HG03025 (cell line): ENCODE results near the gene PXMP4.
"Not testable (repeated sequence)": the region's sequence is repeated elsewhere in the genome, so short reads cannot be mapped to it uniquely, and the experiment has no call there.

Source experiments
- ATAC-seq: cut with Tn5 transposase; IDR thresholded peaks from one replicate; pipeline ENCODE4 v1.9.1; 2021; ENCODE audit warnings: mild to moderate bottlenecking, moderate library complexity; ENCODE audit not compliant: unreplicated experiment, low FRiP score

Gene PXMP4

GRCh38 chr20:33704197-33704924 lies 15.7 kb downstream of the PXMP4 start:
- ATAC-seq, result no peak

- ATAC-seq, result no peak
Measured at GRCh38 chr20:33703498-33704137, 16.5 kb downstream of the PXMP4 start.

GRCh38 chr20:33702861-33703260 lies 17.2 kb downstream of the PXMP4 start:
- no peak for ATAC-seq

GRCh38 chr20:33701629-33702450 lies 18.3 kb downstream of the PXMP4 start:
- ATAC-seq, result no peak

GRCh38 chr20:33700696-33701441 lies 19.2 kb downstream of the PXMP4 start:
- not testable (repeated sequence) for ATAC-seq

GRCh38 chr20:33698966-33699365 lies 21.1 kb downstream of the PXMP4 start:
- not testable (repeated sequence) for ATAC-seq

- ATAC-seq, result no peak
Measured at GRCh38 chr20:33697129-33697528, 23.0 kb downstream of the PXMP4 start.

- ATAC-seq, result no peak
Measured at GRCh38 chr20:33696448-33696847, 23.7 kb downstream of the PXMP4 start.

GRCh38 chr20:33694639-33695012 lies 25.5 kb downstream of the PXMP4 start:
- no peak for ATAC-seq

GRCh38 chr20:33693741-33694638 lies 26.1 kb downstream of the PXMP4 start:
- no peak for ATAC-seq

- no peak for ATAC-seq
Measured at GRCh38 chr20:33693289-33693688, 26.8 kb downstream of the PXMP4 start.

GRCh38 chr20:33689973-33690372 lies 30.1 kb downstream of the PXMP4 start:
- ATAC-seq, result no peak

GRCh38 chr20:33689493-33689892 lies 30.6 kb downstream of the PXMP4 start:
- no peak for ATAC-seq

- no peak for ATAC-seq
Measured at GRCh38 chr20:33688938-33689424, 31.1 kb downstream of the PXMP4 start.

- no peak for ATAC-seq
Measured at GRCh38 chr20:33687993-33688937, 31.8 kb downstream of the PXMP4 start.

GRCh38 chr20:33687370-33687915 lies 32.7 kb downstream of the PXMP4 start:
- no peak for ATAC-seq

GRCh38 chr20:33686984-33687366 lies 33.1 kb downstream of the PXMP4 start:
- no peak for ATAC-seq
